GM18519 (cell line): ENCODE measurements around the gene OR5A1.

Source experiments
- ATAC-seq: cut with Tn5 transposase; IDR thresholded peaks from one replicate; pipeline ENCODE4 v1.9.1; 2021; ENCODE audit warnings: mild to moderate bottlenecking, moderate library complexity; ENCODE audit not compliant: unreplicated experiment, low FRiP score

The OR5A1 gene

GRCh38 chr11:59473015-59473414 lies 36.7 kb downstream of the OR5A1 start, which contains the start of gene OR4D10:
Gene OR4D10 (plus strand): TSS chr11:59473315. CDS start chr11:59477430, 4,115 bp downstream.
- no peak for ATAC-seq

GRCh38 chr11:59475176-59475575 lies 38.9 kb downstream of the OR5A1 start:
- ATAC-seq: no peak

GRCh38 chr11:59479906-59480305 lies 43.6 kb downstream of the OR5A1 start:
- no peak for ATAC-seq

- no peak for ATAC-seq
Observed at GRCh38 chr11:59480359-59480758, 44.1 kb downstream of the OR5A1 start.
